B cell (primary cell): ENCODE measurements around the gene RAD23A. TPM values are rescaled to one million over a fixed set of nuclear protein-coding genes. Genes with fewer than 3 reads are reported as not detected.
A peak's percentile ranks its signal among the peaks of the same experiment; 100 is the strongest.

ENCODE experiments used
- ATAC-seq: fragments of 200-7000 bp; cut with Tn5 transposase; one replicate; pipeline ENCODE4 v1.10.0; 2021; ENCODE audit warnings: low read depth, mild to moderate bottlenecking, moderate number of reproducible peaks, moderate library complexity
- CTCF ChIA-PET: fragments of 350-600 bp; sonication (Branson Sonifier 250); formaldehyde crosslinking; loops from one replicate; lab custom pipeline; 2021; ENCODE audit warnings: antibody characterized with exemption, inconsistent platforms; lab: Charles Lee
- POLR2A ChIA-PET: fragments of 350-600 bp; sonication (Branson Sonifier 250); formaldehyde crosslinking; loops from one replicate; lab custom pipeline; 2021; ENCODE audit warnings: antibody characterized with exemption; lab: Charles Lee
- DNase-seq: peaks from one replicate; pipeline ENCODE4 v3.0.0; 2013
- H2AFZ ChIP-seq: 2 replicates; pipeline ENCODE4 v1.6.1; 2012; ENCODE audit warnings: mild to moderate bottlenecking, low read depth, low read length; ENCODE audit not compliant: insufficient read depth, poor library complexity, severe bottlenecking
- H3K27ac ChIP-seq, 2 donors: 1 replicate in 1 of 2; 2 replicates in 1 of 2; pipeline ENCODE4 v1.5.1; 2012 to 2013; ENCODE audit warnings: low read length in 2 of 2, mild to moderate bottlenecking in 2 of 2, moderate library complexity in 1 of 2
- H3K27me3 ChIP-seq, 4 experiments: fragments of 200-600 bp in 1 of 4; sonication (generic) in 1 of 4; replicated peaks in 1 of 4; 1 replicate in 2 of 4; 2 replicates in 2 of 4; pipeline versions ENCODE4 v1.6.1 to v1.7.0; 2013 to 2016; ENCODE audit warnings: low read length in 3 of 4, mild to moderate bottlenecking in 2 of 4, mixed read lengths in 1 of 4, moderate library complexity in 1 of 4; ENCODE audit not compliant: insufficient read depth in 4 of 4, control insufficient read depth in 3 of 4; ENCODE audit errors: control extremely low read depth in 1 of 4
- H3K36me3 ChIP-seq, 2 experiments: replicated peaks in 1 of 2; 1 replicate in 1 of 2; 2 replicates in 1 of 2; pipeline versions ENCODE4 v1.6.1 to v1.7.1; 2013; ENCODE audit warnings: low read length in 1 of 2; ENCODE audit not compliant: insufficient read depth in 2 of 2, control insufficient read depth in 1 of 2; ENCODE audit errors: control extremely low read depth in 1 of 2, extremely low read depth in 1 of 2
- H3K4me1 ChIP-seq, 2 donors: fragments of 200-600 bp in 1 of 2; sonication (generic) in 1 of 2; 1 replicate in 1 of 2; 2 replicates in 1 of 2; pipeline versions ENCODE4 v1.5.1 to v1.6.1; 2013 to 2017; ENCODE audit warnings: low read length in 2 of 2; ENCODE audit not compliant: control insufficient read depth in 2 of 2, insufficient read depth in 2 of 2
- H3K4me2 ChIP-seq: replicated peaks from 2 replicates; pipeline ENCODE3; 2012; ENCODE audit warnings: mild to moderate bottlenecking, low read depth, low read length; ENCODE audit not compliant: poor library complexity, severe bottlenecking
- H3K4me3 ChIP-seq, 5 experiments: fragments of 200-600 bp in 1 of 5; sonication (generic) in 1 of 5; 1 replicate in 3 of 5; 2 replicates in 2 of 5; pipeline versions ENCODE4 v1.5.1 to v1.7.0; 2011 to 2016; ENCODE audit warnings: low read length in 4 of 5, mild to moderate bottlenecking in 4 of 5, low read depth in 2 of 5, control low read depth in 1 of 5, moderate library complexity in 1 of 5; ENCODE audit not compliant: insufficient read depth in 1 of 5; ENCODE audit errors: control extremely low read depth in 1 of 5, extremely low read depth in 1 of 5
- H3K79me2 ChIP-seq: fragments of 200-600 bp; sonication (generic); one replicate; pipeline ENCODE4 v1.6.0; 2016; ENCODE audit warnings: low read length; ENCODE audit not compliant: control insufficient read depth, insufficient read depth
- H3K9ac ChIP-seq: fragments of 200-600 bp; sonication (generic); 2 replicates; pipeline ENCODE4 v1.6.1; 2017; ENCODE audit warnings: mild to moderate bottlenecking, low read length, moderate library complexity
- H3K9me3 ChIP-seq, 3 donors: one replicate each; pipeline versions ENCODE4 v1.6.1 to v1.7.1; 2013; ENCODE audit warnings: low read length in 2 of 3; ENCODE audit not compliant: control insufficient read depth in 2 of 3, insufficient read depth in 1 of 3; ENCODE audit errors: control extremely low read depth in 1 of 3
- H4K20me1 ChIP-seq: 2 replicates; pipeline ENCODE4 v1.6.0; 2012; ENCODE audit warnings: mild to moderate bottlenecking, low read length; ENCODE audit not compliant: insufficient read depth, control insufficient read depth, poor library complexity, severe bottlenecking
- H3K27ac Mint-ChIP-seq: one replicate; pipeline ENCODE4 v1.8.0; 2021; ENCODE audit warnings: mixed read lengths
- H3K27me3 Mint-ChIP-seq: one replicate; pipeline ENCODE4 v1.8.0; 2021; ENCODE audit warnings: mixed read lengths
- H3K4me1 Mint-ChIP-seq: one replicate; pipeline ENCODE4 v1.8.0; 2021; ENCODE audit warnings: mixed read lengths
- H3K4me3 Mint-ChIP-seq: one replicate; pipeline ENCODE4 v1.8.0; 2021; ENCODE audit warnings: mixed read lengths
- H3K9me3 Mint-ChIP-seq: one replicate; pipeline ENCODE4 v1.8.0; 2022; ENCODE audit warnings: mixed read lengths; ENCODE audit not compliant: insufficient read depth
- CTCF ChIP-seq: fragments of 200-600 bp; IDR thresholded peaks from one replicate; pipeline ENCODE4 v1.8.0; 2022; ENCODE audit warnings: antibody characterized with exemption, mild to moderate bottlenecking
- EZH2 ChIP-seq: IDR thresholded peaks from 2 replicates; pipeline ENCODE4 v1.6.1; 2012; ENCODE audit warnings: borderline replicate concordance, low read depth, mild to moderate bottlenecking, moderate library complexity, low read length; ENCODE audit not compliant: insufficient read depth, poor library complexity, severe bottlenecking
- WGBS: methylation state at CpG from one replicate; pipeline ENCODE4 v1.1.5; 2013; ENCODE audit warnings: missing lambda C conversion rate; ENCODE audit not compliant: insufficient coverage; 5-methylcytosine and 5-hydroxymethylcytosine counted together
- intact Hi-C: fragments of 100-400 bp; cut with micrococcal nuclease; formaldehyde crosslinking; loops from one replicate; pipeline ENCODE4 v1.10.0; 2022
- polyA plus RNA-seq: library from polyadenylated mRNA; depleted of rRNA; stranded (reverse); fragments of >200 nt; gene quantifications from 2 replicates; pipeline ENCODE4 v1.2.3, GENCODE V29; 2012
- total RNA-seq, 2 donors: library from RNA; stranded (reverse); fragments of 120-200 nt in 1 of 2; gene quantifications; 1 replicate in 1 of 2; 2 replicates in 1 of 2; pipeline versions ENCODE4 v1.2.3 to v1.2.4, GENCODE V29; 2013 to 2022

Gene RAD23A
- total and polyA plus RNA-seq, 2 donors (not counting 1 experiment from before 2014, with no cell fraction given) = 100 to 106 TPM

GRCh38 chr19:12991296-12991695 is 45.6 kb downstream of the RAD23A start:
- ATAC-seq (no peak), DNase-seq (no peak)
- Mint-ChIP-seq H3K27me3 (peaks cover 16% of the 10 kb centered on the region), H3K9me3 (no peaks in the 10 kb centered on the region), H3K4me1 (peaks cover 11% of the 10 kb centered on the region), H3K4me3 (no peak overlapping the region), H3K27ac (peak overlapping the region; percentile 38)
- no peak overlapping the region for H3K9ac ChIP-seq
- no peak overlapping the region for H3K4me3 ChIP-seq
- no peaks in the 10 kb centered on the region for H3K79me2 ChIP-seq
- intact Hi-C loops = loop anchor here (5.0 kb wide), 1 partner anchor 1224 kb away; the partner anchor contains the start of gene ZNF441
- H2AFZ ChIP-seq = no peak overlapping the region
- CTCF ChIA-PET = interaction anchor here (0.6 to 0.7 kb wide), 2 partner anchors 12 to 1284 kb away, joined by 3 to 4 read pairs; no protein-coding TSS in a partner anchor
- H4K20me1 ChIP-seq = no peaks in the 10 kb centered on the region
- peaks cover 10% of the 10 kb centered on the region in 2 donors for H3K4me1 ChIP-seq
- no peak overlapping the region for H3K4me2 ChIP-seq
- WGBS = 96% methylated on average over 5 of the region's 5 CpGs
- no peaks in the 10 kb centered on the region for H3K36me3 ChIP-seq
- peaks cover 0 to 16% (median 4%) of the 10 kb centered on the region in 4 experiments for H3K27me3 ChIP-seq
- no peaks in the 10 kb centered on the region for H3K9me3 ChIP-seq
- POLR2A ChIA-PET = no interaction called here
- TF ChIP-seq EZH2 (no peak), CTCF (no peak)
- no peak overlapping the region for H3K27ac ChIP-seq

GRCh38 chr19:12992729-12993128 is 47.1 kb downstream of the RAD23A start:
- Mint-ChIP-seq H3K4me1 (peaks cover 15% of the 10 kb centered on the region), H3K9me3 (no peaks in the 10 kb centered on the region), H3K27me3 (peaks cover 17% of the 10 kb centered on the region), H3K4me3 (no peak overlapping the region), H3K27ac (no peak overlapping the region)
- ChIA-PET POLR2A (interaction anchor here (0.6 to 1.4 kb wide), 2 partner anchors 112 to 551 kb away, joined by 3 read pairs; no protein-coding TSS in a partner anchor), CTCF (interaction anchor here (0.8 kb wide), 1 partner anchor 15 kb away, joined by 3 read pairs; no protein-coding TSS in a partner anchor)
- TF ChIP-seq CTCF (no peak), EZH2 (no peak)
- H3K79me2 ChIP-seq = no peaks in the 10 kb centered on the region
- peaks cover 10 to 11% of the 10 kb centered on the region in 2 donors for H3K4me1 ChIP-seq
- 98% methylated on average over 8 of the region's 11 CpGs for WGBS
- no peak overlapping the region for H3K9ac ChIP-seq
- ATAC-seq = no peak
- peaks cover 0 to 1% (median 0%) of the 10 kb centered on the region in 3 donors for H3K9me3 ChIP-seq
- H3K4me2 ChIP-seq = no peak overlapping the region
- peaks cover 0 to 26% (median 4%) of the 10 kb centered on the region in 4 experiments for H3K27me3 ChIP-seq
- H4K20me1 ChIP-seq = no peaks in the 10 kb centered on the region
- H3K36me3 ChIP-seq = no peaks in the 10 kb centered on the region
- H2AFZ ChIP-seq = no peak overlapping the region
- no peak for DNase-seq
- H3K4me3 ChIP-seq = no peak overlapping the region
- H3K27ac ChIP-seq = no peak overlapping the region
- intact Hi-C loops = loop anchor here (5.0 kb wide), 1 partner anchor 1225 kb away; the partner anchor contains the start of gene ZNF441
